Inferior parietal cortex (tissue), 1 donor: ENCODE measurements around the gene ERC1.
"Not testable (repeated sequence)": the region's sequence is repeated elsewhere in the genome, so short reads cannot be mapped to it uniquely, and the experiment has no call there.

Experiments
- DNase-seq: peaks from one replicate; pipeline ENCODE4 v3.0.0-alpha.2; 2016; ENCODE audit errors: extremely low spot score

The ERC1 gene

GRCh38 chr12:1073652-1074051 is 82.6 kb downstream of the ERC1 start:
- no peak for DNase-seq

GRCh38 chr12:1077036-1077803 is 86.2 kb downstream of the ERC1 start:
- DNase-seq, result no peak

DNA sequence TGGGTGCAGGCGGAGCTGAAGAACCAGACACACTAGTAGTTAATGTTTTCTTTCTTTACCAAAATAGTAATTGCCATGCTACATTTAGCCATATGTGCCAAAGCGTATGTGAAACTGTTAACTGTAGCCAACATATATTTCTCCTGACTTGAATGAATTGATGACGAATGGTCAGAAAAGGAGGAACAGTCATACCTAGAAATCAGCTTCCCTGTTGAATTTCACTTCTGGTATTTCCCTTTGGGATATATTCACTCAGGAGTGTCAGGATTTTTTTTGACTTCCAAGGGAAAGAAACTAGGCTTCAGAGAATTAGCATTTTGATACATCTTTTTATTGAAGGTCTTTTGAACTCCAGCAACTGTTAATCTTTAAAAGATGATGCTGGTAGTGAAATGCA is 87.0 kb downstream of the ERC1 start:
- DNase-seq, result peak; percentile 29

DNA sequence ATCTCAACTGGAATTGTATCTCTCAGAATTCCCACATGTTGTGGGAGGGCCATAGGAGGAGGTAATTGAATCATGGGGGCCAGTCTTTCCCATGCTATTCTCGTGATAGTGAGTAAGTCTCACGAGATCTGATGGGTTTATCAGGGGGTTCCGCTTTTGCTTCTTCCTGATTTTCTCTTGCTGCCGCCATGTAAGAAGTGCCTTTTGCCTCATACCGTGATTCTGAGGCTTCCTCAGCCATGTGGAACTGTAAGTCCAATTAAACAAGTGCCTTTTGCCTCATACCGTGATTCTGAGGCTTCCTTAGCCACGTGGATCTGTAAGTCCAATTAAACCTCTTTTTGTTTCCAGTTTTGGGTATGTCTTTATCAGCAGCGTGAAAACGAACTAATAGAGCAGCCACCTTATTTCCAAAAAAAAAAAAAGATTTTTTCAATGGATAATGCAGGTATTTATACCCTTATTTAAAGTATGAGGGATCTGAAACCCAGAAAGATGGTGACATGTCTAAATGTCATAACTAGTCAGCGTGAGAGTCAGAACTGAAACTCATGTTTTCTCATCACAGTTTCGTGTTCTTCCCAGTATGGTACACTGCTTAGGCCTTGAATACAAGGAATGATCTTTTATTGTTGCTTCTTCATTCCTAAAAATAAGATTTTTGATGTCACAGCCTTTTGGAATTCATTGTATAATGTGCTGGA is 89.6 kb downstream of the ERC1 start:
- DNase-seq, result no peak

- peak; percentile 50 for DNase-seq
These were observed 92.3 kb downstream of the ERC1 start for GRCh38 chr12:1083151-1083888.

GRCh38 chr12:1083889-1084262 is 92.9 kb downstream of the ERC1 start:
- DNase-seq, result peak; percentile 49

DNA sequence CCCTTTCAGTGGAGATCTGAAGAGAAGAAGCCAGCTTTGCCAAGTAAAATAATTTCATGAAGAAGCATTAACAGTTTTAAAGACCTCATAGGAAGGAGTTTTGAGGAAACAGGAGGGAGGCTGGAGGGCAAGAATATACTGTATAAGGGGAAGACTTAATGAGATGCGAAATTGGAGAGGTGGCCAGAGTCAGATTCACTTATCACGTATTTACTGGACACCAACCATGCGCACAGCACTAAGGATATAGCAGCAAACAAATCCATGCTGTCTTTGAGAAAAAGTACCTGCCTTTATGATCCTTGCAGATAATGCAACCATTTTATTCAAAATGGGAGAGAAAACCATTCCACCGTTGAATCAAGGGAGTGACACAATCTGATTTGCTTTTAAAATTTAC is 100.3 kb downstream of the ERC1 start:
- DNase-seq, result no peak

GRCh38 chr12:1093166-1093751 is 102.2 kb downstream of the ERC1 start:
- peak; percentile 66 for DNase-seq

- no peak for DNase-seq
These were observed 103.7 kb downstream of the ERC1 start for GRCh38 chr12:1094714-1095113.

GRCh38 chr12:1099158-1099557 is 108.1 kb downstream of the ERC1 start:
- no peak for DNase-seq

- DNase-seq, result not testable (repeated sequence)
These were observed 108.6 kb downstream of the ERC1 start for GRCh38 chr12:1099618-1100017.

DNA sequence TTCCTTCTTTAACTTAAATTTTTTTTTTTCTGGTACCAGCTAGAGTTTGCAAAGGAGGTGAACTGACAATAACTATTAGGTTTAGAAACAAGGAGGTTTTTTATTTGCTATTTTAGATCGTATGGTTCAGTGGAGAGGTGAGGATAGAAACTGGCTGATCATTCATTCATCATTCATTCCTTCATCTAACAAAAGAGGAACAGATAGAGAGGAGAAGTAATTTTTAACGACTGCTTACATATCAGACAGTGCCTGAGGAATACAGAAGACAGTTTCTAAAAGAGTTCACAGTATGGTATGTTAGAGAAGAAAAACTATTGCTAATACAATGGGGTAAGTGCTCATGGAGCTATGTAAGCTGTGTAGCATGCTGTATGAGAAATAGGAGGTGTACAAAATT is 111.1 kb downstream of the ERC1 start:
- DNase-seq, result no peak

- no peak for DNase-seq
These were observed 111.9 kb downstream of the ERC1 start for GRCh38 chr12:1102791-1103450.

DNA sequence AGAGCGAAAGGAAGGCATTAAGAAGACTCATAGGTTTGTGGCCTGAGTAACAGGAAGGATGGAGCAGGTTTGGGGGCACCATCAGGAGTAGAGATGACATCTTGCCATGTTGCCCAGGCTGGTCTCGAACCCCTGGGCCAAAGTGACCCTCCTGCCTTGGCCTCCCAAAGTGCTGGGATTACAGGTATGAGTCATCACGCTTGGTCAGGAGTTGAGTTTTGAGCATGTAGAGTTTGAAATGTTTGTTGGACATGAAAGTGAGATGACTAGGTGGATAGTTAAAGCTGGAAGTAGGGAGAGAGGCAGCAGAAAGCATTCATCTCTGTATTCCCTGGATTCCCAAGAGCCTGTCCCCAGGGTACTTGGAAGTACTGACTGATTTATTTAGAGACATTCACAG is 112.6 kb downstream of the ERC1 start:
- no peak for DNase-seq

DNA sequence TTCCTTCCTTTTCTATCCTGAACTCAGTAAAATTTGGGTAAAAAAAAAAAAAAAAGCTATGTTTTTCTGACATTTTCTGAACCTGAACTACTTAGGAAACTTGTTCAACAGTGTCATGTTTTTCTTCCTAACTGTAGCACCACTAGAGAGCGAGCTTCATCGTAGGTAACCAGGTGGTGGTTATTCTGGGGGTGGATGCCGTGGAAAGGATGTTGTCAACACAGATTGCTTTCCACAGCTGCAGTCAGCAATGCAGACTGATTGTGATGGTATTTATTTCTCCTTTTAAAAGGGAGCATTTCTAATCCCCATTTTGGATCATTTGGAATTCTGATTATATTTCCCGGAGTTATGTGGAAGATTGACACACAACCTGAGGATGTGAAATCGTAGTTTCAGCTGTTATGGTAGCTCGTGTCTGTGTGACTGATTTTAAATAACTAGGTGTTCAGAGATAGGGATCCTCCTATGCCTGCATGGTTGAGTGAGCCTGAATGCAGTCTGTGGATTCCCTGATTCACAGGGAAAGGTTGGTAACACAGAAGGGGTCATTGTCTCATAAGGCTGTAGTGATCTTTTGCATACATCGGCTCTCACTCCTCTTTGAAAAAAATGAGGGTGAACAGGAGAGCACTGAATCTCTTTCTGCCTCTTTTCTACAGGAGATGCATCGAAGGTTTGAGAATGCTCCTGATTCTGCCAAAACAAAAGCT is 113.2 kb downstream of the ERC1 start:
- DNase-seq, result no peak

- DNase-seq, result no peak
These were observed 116.6 kb downstream of the ERC1 start for GRCh38 chr12:1107669-1108068.

GRCh38 chr12:1108276-1108675 is 117.3 kb downstream of the ERC1 start:
- no peak for DNase-seq

DNA sequence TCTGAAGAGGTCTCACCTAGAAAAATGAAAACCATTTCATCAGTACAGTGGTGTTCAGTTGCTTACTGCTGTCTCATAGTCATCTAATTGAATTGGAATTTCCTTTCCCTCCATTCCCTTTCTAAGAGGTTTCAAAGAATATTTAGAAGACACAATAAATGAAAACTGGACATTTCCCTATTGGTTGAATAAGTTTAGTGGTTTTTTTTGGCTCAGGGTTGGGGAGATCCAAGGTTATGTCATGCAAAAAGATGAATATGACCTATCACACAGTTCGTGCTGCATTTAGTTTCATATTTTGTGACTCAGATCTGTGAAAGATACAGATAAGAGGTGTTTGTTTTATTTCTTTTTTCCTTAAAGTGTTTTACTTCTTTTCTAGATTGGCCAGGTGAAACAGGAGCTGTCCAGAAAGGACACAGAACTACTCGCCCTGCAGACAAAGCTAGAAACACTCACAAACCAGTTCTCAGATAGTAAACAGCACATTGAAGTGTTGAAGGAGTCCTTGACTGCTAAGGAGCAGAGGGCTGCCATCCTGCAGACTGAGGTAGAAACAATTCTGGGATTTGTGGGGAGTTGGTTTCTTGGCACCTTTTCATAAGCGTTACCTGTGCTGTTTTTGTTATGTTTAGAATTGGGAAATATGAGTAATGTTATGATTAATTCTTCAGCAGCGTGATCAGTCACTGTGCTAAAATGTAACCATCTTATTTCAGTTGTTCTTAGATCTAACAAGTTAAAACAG is 124.6 kb downstream of the ERC1 start:
- no peak for DNase-seq

- no peak for DNase-seq
These were observed 126.3 kb downstream of the ERC1 start for GRCh38 chr12:1117371-1117770.

DNA sequence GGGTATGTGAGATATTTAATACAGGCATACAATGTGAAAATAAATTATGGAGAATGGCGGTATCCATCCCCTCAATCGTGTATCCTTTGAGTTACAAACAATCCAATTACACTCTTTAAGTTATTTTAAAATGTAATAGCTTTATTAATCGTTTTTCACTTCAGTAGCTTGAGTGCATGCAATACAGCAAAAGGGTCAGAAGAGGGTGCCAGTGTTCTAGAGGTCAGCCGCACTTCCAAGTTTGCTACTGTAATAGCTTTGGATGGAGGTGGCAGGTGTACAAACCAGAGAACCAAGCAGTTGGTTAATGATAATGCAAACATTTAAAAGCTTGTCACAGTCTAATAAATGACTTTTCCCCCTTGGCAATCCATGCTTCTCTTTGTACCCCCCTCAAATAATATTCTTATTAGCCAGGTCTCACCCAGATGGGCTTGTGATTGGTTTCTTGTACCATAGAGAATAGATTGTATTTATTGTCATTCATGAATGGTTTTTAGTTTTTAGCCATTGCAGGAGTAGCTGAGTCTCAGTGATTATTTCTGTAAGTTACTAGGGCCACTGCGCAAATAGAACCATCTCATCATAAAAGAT is 127.0 kb downstream of the ERC1 start:
- DNase-seq, result peak; percentile 80
